GM11168 (cell line): ENCODE measurements around the gene MORF4L2.
"Not testable (repeated sequence)": the region's sequence is repeated elsewhere in the genome, so short reads cannot be mapped to it uniquely, and the experiment has no call there.

ENCODE experiments used
- in situ Hi-C: fragments of 300-500 bp; cut with MboI; formaldehyde crosslinking; loops from one replicate; pipeline ENCODE4 v1.12.0; 2022; ENCODE audit warnings: low sequenced_read_pairs; ENCODE audit not compliant: unreplicated experiment

Gene MORF4L2

DNA sequence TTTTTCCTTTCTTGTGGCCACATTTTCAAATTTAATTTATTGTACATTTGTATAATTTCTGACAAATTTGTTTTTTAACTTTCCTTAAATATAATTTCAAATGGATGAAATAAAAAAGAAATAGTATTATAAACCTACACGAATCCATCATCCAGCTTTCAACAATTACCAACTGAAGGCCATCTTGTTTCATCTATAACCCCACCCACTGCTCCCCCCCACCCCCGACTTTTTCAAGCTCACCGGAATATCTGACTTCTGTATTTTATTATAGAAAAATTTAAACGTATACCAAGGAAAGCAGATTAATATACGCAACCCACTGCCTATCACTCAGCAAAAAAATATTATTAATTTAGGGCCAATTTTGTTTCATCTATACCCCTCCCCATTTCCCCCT, 1.1 kb downstream of the MORF4L2 start:
- in situ Hi-C loops = no loop called here

DNA sequence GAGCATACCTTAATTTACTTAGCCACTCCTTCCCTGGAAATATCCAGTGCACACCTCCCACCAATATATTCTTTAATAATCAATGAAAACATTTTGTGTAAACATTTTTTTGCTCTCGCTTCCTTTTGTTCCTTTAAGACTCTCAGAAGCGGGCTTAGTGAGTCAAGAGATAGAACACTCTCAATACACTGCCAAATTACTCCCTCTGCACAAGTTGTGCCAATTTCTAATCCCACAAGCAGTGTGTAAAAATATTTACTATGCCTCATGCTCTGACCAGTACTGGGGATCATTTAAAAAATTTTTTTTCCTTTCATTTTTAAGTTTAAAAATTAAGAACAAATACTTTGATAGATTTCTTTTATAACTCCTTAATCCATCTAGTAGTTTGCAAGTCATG, 5.1 kb downstream of the MORF4L2 start:
- in situ Hi-C loops = no loop called here

DNA sequence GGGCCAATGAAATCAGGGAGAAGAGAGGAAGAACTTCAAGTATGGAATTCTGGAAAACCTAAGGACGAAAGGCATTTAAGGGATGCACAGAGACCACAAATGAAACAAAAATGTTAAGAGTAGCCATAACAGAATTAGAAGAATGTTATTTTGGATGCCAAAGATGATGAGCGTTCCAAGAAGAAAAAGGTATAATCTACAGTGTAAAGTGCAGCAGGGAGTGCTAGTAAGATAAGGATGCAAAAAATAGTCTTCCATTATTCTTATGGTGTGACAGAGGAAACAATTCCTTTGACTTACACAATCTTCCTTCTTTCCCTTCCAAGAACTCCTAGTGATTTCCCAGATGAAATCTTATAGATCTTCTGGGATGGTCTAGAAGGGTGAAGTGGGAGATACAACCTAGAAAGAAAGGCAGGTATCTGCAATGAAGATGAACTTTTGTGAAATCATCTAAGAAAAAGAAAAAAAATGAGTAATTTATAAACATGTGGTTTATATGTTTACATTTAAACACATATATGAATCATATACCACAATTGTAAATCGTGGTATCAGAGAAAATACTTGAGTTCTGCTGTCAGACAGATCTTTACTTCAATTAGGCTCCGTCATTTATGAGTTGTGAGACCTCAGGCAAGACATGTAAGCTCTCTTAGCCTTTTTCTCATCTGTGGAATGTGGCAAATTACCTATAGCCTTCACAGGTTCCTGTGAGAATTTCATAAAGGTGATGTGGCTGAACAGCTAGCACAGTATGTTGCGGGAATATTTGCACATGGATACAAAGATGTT, 8.1 kb downstream of the MORF4L2 start:
- in situ Hi-C loops = no loop called here

DNA sequence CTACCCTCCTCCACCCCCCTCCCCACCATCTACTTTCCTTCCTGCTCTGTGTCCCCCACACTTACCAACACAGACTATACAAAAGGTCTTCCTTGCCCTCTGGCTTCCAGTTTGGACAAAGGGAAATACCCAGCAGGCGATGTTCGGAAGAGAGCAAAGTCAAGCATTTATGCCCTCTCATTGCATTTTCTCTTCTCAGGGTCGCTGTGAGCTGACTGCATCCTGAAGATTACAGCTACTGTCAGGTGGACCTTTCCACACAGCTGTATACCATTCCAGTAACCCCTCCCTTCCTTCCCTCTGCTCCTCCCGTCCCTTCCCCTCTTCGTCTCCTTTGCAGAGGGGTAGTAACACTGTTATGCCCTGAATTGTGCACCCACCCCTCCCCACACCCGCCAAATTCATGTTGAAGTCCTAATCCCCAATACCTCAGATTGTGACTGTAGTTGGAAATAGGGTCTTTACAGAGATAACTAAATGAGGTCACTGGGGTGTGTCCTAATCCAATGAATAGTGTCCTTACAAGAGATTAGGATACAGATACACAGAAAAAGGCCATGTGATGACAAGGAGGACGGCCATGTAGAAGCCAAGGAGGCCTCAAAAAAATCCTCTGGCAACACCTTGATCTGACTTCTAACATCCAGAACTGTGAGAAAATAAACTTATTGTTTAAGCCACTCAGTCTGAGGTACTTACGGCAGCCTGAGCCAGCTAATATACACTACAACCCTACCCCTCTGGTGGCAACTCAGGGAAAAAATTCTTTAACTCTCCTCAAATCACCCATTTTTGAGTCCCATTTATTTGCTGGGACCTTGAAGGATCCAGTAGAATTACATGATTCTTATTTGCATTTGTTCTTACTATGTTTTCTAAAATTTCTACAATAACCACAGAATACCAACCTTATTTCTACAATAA, 11.7 kb downstream of the MORF4L2 start:
- in situ Hi-C loops = no loop called here

DNA sequence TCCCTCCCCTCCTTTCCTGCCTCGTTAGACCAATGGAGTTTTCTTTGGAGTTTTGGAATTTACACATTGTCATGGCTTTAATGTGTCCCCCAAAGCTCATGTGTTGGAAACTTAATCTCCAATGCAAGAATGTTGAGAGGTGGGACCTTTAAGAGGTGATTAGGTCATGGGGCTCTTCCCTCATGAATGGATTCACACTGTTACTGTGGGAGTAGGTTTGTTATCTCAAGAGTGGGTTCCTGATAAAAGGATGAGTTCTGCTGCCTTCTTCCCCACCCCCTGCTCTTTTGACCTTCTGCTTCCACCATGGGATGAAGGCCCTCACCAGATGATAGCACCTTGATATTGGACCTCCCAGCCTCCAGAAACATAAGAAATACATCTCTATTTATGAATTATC, 16.8 kb downstream of the MORF4L2 start:
- in situ Hi-C loops = no loop called here

DNA sequence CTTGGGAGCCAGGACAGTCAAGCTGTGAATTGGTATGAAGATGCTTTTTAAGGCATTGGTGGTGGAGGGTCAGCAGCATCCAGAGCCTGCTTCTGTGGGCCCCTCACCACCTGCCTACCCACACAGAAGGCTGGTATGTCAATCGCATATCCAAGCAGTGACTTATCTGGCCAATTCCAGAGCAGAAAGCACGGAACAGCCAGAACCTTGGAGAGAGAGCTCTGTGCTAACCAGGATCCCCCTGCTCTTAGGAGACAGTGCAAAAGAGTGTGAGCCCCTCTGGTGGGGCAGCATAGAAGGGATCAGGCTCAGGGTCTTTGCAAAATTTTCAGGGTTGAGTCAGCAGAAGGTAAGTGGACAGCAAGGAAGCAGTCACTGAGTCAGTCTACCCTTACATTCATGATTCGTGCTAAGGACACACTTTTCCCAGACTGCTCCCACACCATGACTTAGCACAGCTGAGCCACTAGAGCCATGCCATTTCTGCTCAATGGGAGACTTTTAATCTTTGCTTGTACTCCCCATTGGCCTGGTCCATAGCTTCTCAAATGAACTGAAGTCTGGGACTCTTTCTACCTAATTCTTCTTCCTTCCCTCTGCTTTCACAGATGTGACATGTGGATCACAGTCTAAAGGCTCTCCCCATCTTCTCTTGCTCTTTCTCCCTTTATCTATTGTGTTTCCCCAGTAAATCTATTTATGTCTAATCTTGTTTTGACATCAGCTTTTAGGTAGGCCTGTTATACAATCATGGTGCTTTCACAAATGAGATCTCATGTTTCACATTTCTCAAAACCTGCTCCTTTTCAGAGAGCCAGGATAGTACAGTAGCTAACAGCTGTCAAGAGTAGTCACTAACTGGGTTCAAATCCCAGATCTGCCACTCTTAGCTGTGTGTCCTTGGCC, 20.0 kb downstream of the MORF4L2 start:
- in situ Hi-C loops = no loop called here

DNA sequence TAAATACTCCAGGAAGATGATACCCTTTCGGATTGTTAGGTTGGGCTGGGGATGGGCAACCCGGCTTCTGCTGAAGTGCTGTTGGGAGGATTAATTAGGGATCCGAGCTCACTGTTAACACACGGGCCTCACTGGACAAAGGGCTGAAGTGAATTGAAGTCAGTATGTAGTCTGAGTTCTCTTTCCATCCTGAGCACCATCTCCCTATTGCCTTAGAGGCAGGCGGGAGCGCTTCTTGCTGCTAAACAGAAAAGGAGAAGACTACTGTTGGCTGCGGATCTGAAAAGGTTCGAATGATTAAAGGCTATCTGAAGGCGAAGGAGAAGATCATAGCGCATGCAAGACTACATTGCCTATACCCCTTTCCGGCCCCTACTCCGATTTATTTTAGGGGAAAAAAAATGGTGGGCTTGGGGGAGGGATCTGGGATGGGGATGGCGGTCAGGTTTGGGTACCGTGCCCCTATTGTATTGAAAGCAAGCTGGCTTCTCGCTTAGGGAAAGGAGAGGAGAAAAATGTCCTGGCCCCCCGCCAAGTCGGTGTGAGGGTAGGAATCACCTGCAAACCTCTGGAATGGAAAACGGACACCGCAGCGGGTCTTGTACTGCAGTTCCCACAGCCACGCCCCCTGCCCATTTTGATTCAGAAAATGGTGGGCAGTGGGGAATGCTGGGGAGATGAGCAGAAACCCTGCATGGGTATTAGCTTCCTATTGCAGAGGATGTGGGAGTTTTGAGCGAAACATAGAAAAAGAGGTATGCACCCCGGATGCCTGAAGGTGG, 22.3 kb downstream of the MORF4L2 start:
- in situ Hi-C loops = no loop called here

DNA sequence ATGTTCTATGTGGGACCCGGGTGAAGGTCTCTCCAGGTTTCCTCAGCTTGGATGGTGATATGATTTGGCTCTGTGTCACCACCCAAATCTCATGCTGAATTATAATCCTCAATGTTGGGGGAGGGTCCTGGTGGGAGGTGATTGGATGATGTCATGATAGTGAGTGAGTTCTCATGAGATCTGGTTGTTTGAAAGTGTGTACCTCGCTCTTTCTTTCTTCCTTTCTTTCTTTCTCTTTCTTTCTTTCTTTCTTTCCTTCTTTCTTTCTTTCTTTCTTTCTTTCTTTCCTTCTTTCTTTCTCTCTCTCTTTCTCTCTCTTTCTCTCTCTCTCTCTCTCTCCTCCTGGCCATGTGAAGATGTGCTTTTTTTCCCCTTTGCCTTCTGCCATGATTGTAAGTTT, 27.0 kb downstream of the MORF4L2 start:
- in situ Hi-C loops = not testable (repeated sequence)

DNA sequence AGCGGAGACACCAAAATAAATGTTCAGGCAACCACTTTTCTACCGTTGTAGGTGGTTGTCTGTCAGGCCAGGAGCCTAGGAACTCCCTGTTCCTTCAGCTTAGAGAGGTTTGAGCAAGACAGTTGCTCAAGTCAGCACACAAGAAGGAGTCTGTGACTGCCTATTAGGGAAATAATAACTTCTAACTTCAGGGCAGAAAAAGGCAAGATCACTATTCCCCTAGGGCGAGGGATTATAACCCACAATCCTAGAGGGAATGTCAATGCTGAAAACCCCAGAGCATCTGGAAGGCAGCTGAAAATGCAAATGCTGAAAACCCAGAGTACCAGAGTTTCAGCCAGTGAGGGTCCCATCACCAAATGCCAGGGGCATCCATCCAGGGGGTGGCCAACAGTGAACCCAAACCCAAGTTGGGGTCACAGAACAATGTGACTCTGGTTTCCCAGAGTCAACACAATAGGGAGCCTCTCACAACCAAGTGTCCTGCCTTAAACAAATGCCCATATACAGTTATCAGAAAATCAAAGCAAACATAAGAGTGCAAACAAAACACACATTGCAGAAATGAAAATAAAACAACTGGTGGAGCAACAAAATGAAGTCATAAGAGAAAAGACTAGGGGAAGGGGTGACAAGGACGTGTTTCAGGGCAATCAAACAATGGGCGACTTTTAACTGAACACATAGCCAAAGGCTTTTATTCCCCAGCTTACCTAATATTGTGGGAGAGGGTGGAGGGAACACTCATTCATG, 27.6 kb downstream of the MORF4L2 start:
- in situ Hi-C loops = no loop called here

DNA sequence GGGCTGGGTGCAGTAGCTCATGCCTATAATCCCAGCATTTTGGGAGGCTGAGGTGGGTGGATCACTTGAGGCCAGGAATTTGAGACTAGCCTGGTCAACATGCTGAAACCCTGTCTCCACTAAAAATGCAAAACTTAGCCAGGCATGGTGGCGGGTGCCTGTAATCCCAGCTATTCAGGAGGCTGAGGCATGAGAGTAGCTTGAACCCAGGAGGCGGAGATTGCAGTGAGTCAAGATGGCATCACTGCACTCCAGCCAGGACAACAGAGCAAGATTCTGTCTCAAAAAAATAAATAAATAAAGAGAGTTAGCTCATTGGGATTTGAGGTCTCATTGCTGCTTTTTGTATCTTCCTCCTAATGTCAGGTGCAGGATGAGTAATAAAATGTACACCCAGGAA, 29.4 kb downstream of the MORF4L2 start:
- in situ Hi-C loops = not testable (repeated sequence)

DNA sequence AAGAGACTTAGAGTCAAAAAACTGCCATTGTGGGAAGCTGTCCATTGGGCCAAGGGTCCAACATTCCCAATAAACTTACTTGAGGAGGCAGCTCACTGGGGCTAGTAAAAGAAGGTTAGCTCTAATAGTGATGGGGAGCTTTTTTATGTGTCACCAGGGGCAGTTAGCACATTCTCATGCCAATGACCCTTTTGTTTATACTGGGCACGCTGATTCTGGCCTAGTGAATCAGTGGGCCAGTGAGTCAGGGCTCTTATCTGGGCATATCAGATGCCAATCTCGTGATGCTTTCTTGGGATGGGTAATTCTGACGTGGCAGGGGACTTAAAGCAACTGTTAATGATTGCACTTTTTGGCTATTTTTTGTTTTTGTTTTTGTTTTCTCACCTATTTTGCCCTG, 29.9 kb downstream of the MORF4L2 start:
- in situ Hi-C loops = no loop called here

DNA sequence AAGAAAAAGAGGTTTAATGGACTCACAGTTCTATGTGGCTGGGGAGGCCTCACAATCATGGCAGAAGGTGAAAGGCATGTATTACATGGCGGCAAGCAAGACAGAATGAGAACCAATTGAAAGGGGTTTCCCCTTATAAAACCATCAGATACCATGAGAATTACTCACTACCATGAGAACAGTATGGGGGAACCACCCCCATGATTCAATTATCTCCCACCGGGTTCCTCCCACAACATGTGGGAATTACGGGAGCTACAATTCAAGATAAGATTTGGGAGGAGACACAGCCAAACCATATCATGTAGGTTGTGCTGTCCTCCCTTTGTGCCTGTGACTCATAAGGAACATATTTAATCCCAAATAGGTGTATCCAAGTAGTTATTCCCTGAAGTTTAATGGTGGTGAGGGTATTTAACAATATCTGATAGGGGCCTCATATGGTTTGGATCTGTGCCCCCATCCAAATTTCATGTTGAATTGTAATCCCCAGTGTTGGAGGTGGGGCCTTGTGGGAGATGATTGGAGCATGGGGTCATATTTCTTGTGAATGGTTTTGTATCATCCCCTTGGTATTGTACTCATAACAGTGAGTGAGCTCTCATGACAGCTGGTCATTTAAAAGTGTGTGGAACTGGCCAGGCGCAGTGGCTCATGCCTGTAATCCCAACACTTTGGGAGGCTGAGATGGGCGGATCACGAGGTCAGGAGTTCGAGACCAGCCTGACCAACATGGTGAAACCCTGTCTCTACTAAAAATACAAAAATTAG, 31.1 kb downstream of the MORF4L2 start:
- in situ Hi-C loops = not testable (repeated sequence)

DNA sequence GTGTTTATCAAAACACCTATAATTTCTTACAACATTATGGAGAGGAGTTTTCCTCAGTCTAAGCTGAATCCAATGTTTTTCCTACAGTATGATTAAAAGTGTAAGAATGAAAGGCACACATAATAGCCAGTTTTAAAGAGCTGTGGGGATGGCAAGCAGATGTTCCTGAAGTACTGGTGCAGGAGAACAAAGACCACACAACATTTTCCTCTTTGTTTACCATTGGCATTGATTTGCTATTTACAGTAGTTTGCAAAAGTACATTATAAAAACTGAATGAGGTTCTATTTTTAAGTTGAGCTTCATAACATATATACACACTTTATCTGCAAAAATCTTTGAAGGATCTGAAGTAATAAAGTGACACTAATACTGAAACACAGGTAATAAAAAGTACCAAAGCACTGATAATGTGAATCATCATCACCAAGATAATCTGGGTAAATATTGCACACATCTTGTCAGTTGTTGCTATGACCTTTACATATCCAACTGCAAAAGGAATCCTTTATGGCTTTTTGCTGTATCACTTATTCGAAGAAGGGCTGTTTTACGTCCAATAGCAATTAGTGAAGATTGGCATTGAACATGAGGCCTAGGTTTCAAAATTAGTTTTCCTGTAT, 35.2 kb downstream of the MORF4L2 start:
- in situ Hi-C loops = no loop called here

DNA sequence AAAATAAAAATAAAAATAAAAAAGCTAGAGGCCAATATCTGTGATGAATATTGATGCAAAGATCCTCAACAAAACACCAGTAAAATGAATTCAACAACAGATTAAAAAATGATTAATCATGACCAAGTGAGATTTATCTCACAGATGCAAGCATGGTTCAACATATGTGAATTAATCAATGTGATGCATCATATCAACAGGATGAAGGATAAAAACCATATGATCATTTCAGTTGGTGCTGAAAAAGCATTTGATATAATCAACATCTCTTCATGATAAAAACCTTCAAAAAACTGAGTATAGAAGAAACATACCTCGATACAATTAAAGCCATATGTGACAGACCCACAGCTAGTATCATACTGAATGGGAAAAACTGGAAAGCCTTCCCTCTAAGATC, 38.9 kb downstream of the MORF4L2 start:
- in situ Hi-C loops = no loop called here

DNA sequence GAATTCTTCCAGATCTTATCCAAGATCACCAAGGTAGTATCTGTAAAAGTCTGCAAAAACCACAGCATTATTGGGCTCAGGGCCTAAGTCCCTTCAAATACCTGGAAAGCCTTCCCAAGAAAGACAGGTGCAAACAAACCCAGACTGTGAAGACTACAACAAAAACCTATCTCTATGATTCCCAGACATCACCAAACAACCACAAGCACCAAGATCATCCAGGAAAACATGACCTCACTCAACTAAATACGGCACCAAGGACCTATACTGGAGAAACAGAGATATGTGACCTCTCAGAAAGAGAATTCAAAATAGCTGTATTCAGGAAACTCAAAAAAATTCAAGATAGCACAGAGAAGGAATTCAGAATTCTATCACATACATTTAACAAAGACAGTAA, 42.4 kb downstream of the MORF4L2 start:
- in situ Hi-C loops = no loop called here

DNA sequence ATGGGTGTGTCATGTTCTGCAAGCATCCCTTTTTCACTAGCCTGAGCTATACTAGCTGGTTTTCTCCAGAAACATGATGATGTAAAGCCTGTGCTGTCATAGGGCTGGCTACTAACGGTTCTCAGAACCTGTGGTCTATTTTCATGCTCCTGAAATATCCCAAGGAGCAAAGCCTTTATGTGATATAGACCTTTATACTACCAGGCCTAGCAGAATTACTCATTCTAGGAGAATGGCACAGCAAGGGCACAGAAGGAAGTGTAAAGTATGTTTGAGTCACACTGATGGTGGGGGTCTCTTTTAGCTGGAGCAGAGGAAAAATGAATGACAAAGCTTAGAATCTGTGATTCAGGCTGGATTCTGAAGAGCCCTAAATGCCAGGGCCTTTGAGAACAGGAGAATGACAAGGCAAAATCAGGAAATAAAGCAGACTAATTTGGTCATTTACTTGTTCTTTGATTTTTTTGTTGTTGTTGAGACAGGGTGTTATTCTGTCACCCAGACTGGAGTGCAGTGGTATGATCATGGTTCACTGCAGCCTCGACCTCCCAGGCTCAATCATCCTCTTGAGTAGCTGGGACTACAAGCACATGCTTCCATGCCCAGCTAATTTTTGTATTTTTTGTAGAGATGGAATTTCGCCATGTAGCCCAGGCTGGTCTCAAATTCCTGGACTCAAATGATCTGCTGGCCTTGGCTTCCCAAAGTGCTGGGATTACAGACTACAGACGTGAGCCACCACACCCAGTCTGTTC, 45.9 kb downstream of the MORF4L2 start:
- in situ Hi-C loops = no loop called here
